ENCODE measurements around the gene NFIB. TPM values are rescaled to one million over a fixed set of nuclear protein-coding genes. Genes with fewer than 3 reads are reported as not detected.

Gene NFIB
- total and polyA plus RNA-seq, 10 of the 15 experiments (the other 5 are each of a cell fraction or from before 2014, with no cell fraction given): under 0.01 to 0.19 (median 0.05) TPM; not detected in 3

GRCh38 chr9:14127656-14128055 lies 186.3 kb downstream of the NFIB start:
- POLR2A ChIA-PET: no interaction called here
- in situ Hi-C loops (cut with MboI): no loop called here
- Histone ChIP-seq H4K20me1 (ENCODE audit: control insufficient read depth, insufficient read depth) (no peaks in the 10 kb centered on the region), H3K36me3 (ENCODE audit: control insufficient read depth in 2 of 2, insufficient read depth in 2 of 2, low read length in 1 of 2) (no peaks in the 10 kb centered on the region), H3K4me2 (ENCODE audit: control insufficient read depth, insufficient read depth) (no peak overlapping the region), H2AFZ (ENCODE audit: control insufficient read depth, low read depth, low read length) (no peak overlapping the region), H3K4me1 (ENCODE audit: control insufficient read depth, insufficient read depth, low read length) (no peaks in the 10 kb centered on the region), H3K27ac (ENCODE audit: control insufficient read depth, insufficient read depth) (no peak overlapping the region), H3K9me3 (replicated peaks; ENCODE audit: control insufficient read depth, insufficient read depth, low read length) (no peaks in the 10 kb centered on the region), H3K9ac (ENCODE audit: control insufficient read depth, insufficient read depth, low read length) (no peak overlapping the region), H3K79me2 (ENCODE audit: control insufficient read depth, insufficient read depth, low read length) (no peaks in the 10 kb centered on the region), H3K27me3 (replicated peaks in 1 of 2; ENCODE audit: control insufficient read depth in 2 of 2, insufficient read depth in 2 of 2, low read length in 1 of 2) (no peaks in the 10 kb centered on the region; a peak in 1 of 4 replicates), H3K4me3 (no peak overlapping the region)
- TF ChIP-seq, protein P1, sequence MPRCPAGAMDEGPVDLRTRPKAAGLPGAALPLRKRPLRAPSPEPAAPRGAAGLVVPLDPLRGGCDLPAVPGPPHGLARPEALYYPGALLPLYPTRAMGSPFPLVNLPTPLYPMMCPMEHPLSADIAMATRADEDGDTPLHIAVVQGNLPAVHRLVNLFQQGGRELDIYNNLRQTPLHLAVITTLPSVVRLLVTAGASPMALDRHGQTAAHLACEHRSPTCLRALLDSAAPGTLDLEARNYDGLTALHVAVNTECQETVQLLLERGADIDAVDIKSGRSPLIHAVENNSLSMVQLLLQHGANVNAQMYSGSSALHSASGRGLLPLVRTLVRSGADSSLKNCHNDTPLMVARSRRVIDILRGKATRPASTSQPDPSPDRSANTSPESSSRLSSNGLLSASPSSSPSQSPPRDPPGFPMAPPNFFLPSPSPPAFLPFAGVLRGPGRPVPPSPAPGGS (IDR thresholded peaks at IDR 0.05; ENCODE audit: borderline replicate concordance, insufficient read depth, low read depth, low read length, poor library complexity, severe bottlenecking): no peak
- no peak for TF ChIP-seq MTA3 (IDR thresholded peaks at IDR 0.05; ENCODE audit: borderline replicate concordance, low read length)
- TF ChIP-seq NFYA (IDR thresholded peaks at IDR 0.05; ENCODE audit: borderline replicate concordance, low read depth, low read length): no peak
- TF ChIP-seq SRF (IDR thresholded peaks at IDR 0.05; ENCODE audit: low read depth in 2 of 2, low read length in 2 of 2): no peak
- TF ChIP-seq ETV6 (conservative IDR thresholded peaks at IDR 0.05 in 1 of 2, IDR thresholded peaks at IDR 0.05 in 1 of 2; ENCODE audit: borderline replicate concordance in 1 of 2, low read depth in 1 of 2): no peak
- TF ChIP-seq EZH2 (IDR thresholded peaks at IDR 0.05; ENCODE audit: borderline replicate concordance, control insufficient read depth, low read depth, low read length): no peak
- TF ChIP-seq BCL11A (IDR thresholded peaks at IDR 0.05; ENCODE audit: low read depth, low read length): no peak
- TF ChIP-seq ZBED1 (IDR thresholded peaks at IDR 0.05; ENCODE audit: borderline replicate concordance): no peak
- TF ChIP-seq MEF2A (IDR thresholded peaks at IDR 0.05; ENCODE audit: insufficient read depth, low read depth, low read length): no peak
- TF ChIP-seq, protein P2, sequence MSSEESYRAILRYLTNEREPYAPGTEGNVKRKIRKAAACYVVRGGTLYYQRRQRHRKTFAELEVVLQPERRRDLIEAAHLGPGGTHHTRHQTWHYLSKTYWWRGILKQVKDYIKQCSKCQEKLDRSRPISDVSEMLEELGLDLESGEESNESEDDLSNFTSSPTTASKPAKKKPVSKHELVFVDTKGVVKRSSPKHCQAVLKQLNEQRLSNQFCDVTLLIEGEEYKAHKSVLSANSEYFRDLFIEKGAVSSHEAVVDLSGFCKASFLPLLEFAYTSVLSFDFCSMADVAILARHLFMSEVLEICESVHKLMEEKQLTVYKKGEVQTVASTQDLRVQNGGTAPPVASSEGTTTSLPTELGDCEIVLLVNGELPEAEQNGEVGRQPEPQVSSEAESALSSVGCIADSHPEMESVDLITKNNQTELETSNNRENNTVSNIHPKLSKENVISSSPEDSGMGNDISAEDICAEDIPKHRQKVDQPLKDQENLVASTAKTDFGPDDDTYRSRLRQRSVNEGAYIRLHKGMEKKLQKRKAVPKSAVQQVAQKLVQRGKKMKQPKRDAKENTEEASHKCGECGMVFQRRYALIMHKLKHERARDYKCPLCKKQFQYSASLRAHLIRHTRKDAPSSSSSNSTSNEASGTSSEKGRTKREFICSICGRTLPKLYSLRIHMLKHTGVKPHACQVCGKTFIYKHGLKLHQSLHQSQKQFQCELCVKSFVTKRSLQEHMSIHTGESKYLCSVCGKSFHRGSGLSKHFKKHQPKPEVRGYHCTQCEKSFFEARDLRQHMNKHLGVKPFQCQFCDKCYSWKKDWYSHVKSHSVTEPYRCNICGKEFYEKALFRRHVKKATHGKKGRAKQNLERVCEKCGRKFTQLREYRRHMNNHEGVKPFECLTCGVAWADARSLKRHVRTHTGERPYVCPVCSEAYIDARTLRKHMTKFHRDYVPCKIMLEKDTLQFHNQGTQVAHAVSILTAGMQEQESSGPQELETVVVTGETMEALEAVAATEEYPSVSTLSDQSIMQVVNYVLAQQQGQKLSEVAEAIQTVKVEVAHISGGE (CRISPR knock-in tag; IDR thresholded peaks at IDR 0.05): no peak
- TF ChIP-seq BRCA1 (IDR thresholded peaks at IDR 0.05; ENCODE audit: low read depth, low read length): no peak
- no peak for TF ChIP-seq CBX5 (IDR thresholded peaks at IDR 0.05; ENCODE audit: low read depth)
- 0% methylated on average over 1 of the region's 1 CpG for WGBS (ENCODE audit: insufficient coverage, insufficient replicate concordance, low lambda C conversion rate, missing lambda C conversion rate)
- SMC1A ChIA-PET (ENCODE audit: uncharacterized antibody, unreplicated experiment): interaction anchor here (1.5 kb wide), 1 partner anchor 11 kb away, joined by 3 read pairs; no protein-coding TSS in a partner anchor
- intact Hi-C loops (cut with micrococcal nuclease; ENCODE audit: unreplicated experiment): no loop called here
- DNase-seq (ENCODE audit: low read depth, low spot score) (no peak), FAIRE-seq (no peak), ATAC-seq (no peak)
- CTCF ChIA-PET: interaction anchor here (0.6 to 0.7 kb wide), 2 partner anchors 486 to 533 kb away, joined by 3 read pairs; no protein-coding TSS in a partner anchor
- no TSS peak for BruUV-seq (replicated peaks)
- RAD21 ChIA-PET (ENCODE audit: unreplicated experiment): interaction anchor here (0.6 kb wide), 1 partner anchor 1787 kb away, joined by 3 read pairs; no protein-coding TSS in a partner anchor

Data from GM12878 (cell line).